Testis (tissue), 3 donors: ENCODE results near the gene TRANK1. TPM values are rescaled to one million over a fixed set of nuclear protein-coding genes. Genes with fewer than 3 reads are reported as not detected.
"Not testable (repeated sequence)": the region's sequence is repeated elsewhere in the genome, so short reads cannot be mapped to it uniquely, and the experiment has no call there.

ENCODE experiments used
- DNase-seq: peaks from one replicate; pipeline ENCODE4 v3.0.0-alpha.2; 2019
- H3K27ac ChIP-seq, 2 donors: fragments of 200-600 bp; sonication (generic); one replicate each; pipeline ENCODE4 v1.5.1; 2019
- H3K27me3 ChIP-seq: fragments of 200-600 bp; sonication (generic); one replicate; pipeline ENCODE4 v1.5.1; 2019
- H3K36me3 ChIP-seq: fragments of 200-600 bp; sonication (generic); one replicate; pipeline ENCODE4 v1.5.1; 2017; ENCODE audit warnings: low read depth; ENCODE audit errors: missing control alignments
- H3K4me1 ChIP-seq: fragments of 200-600 bp; sonication (generic); one replicate; pipeline ENCODE4 v1.5.1; 2019
- H3K4me3 ChIP-seq, 2 donors: fragments of 200-600 bp; sonication (generic); one replicate each; pipeline ENCODE4 v1.5.1; 2017 to 2019
- H3K9me3 ChIP-seq: fragments of 200-600 bp; sonication (generic); one replicate; pipeline ENCODE4 v1.5.1; 2017
- CTCF ChIP-seq, 3 experiments: fragments of 450-650 bp in 2 of 3; fragments of 200-600 bp in 1 of 3; sonication (generic) in 1 of 3; IDR thresholded peaks; one replicate each; pipeline ENCODE4 v1.5.1; 2016 to 2019; ENCODE audit warnings: antibody characterized with exemption in 3 of 3, mild to moderate bottlenecking in 2 of 3, moderate library complexity in 1 of 3
- POLR2A ChIP-seq: fragments of 450-650 bp; IDR thresholded peaks from one replicate; pipeline ENCODE4 v1.6.1; 2017; ENCODE audit warnings: antibody characterized with exemption, mild to moderate bottlenecking, moderate library complexity
- WGBS, 2 donors: methylation state at CpG; one replicate each; pipeline ENCODE4 v1.1.5; 2018; 5-methylcytosine and 5-hydroxymethylcytosine counted together
- intact Hi-C: fragments of 100-400 bp; cut with DNase I; formaldehyde crosslinking; loops from one replicate; pipeline ENCODE4 v1.15.1; 2023; ENCODE audit warnings: low total_unique reads
- polyA plus RNA-seq: library from polyadenylated mRNA; stranded (reverse); fragments of 350-450 nt; fragmentation: Illumina TruSeq; extraction: RNeasy Lipid Tissue Mini Kit (QIAGEN cat#74804); gene quantifications from one replicate; pipeline ENCODE4 v1.2.3, GENCODE V29; 2014; ENCODE audit warnings: low read depth, low replicate concordance; ENCODE audit not compliant: insufficient read depth
- total RNA-seq, 2 donors: library from RNA; depleted of rRNA; stranded (reverse); fragments of >200 nt; gene quantifications; one replicate each; pipeline ENCODE4 v1.2.3, GENCODE V29; 2016

Gene TRANK1
- total and polyA plus RNA-seq, 3 donors from 2014 or later, result 7.5 to 11.0 (median 7.6) TPM

DNA sequence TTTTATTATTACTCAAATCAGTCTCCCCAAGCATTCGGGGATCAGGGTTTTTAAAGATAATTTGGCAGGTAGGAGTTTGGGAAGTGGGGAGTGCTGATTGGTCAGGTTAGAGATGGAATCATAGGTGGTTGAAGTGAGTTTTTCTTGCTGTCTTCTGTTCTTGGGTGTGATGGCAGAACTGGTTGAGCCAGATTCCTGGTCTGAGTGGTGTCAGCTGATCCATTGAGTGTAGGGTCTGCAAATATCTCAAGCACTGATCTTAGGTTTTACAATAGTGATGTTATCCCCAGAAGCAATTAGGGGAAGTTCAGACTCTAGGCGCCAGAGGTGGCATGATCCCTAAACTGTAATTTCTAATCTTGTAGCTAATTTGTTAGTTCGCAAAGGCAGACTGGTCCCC, 20.6 kb upstream of the TRANK1 start:
- Histone ChIP-seq H3K4me1 (no peaks in the 10 kb centered on the region), H3K9me3 (no peaks in the 10 kb centered on the region), H3K27me3 (no peaks in the 10 kb centered on the region), H3K36me3 (no peaks in the 10 kb centered on the region), H3K4me3 (no peak overlapping the region), H3K27ac (no peak overlapping the region)
- DNase-seq, result no peak
- TF ChIP-seq POLR2A (no peak), CTCF (IDR thresholded peaks at IDR 0.05) (no peak)
- intact Hi-C loops, result no loop called here
- 80% methylated on average over 3 of the region's 3 CpGs for WGBS, 2 donors

GRCh38 chr3:36964817-36965216, 20.0 kb upstream of the TRANK1 start:
- H3K27ac ChIP-seq, result no peak overlapping the region
- DNase-seq, result no peak
- H3K4me1 ChIP-seq, result no peaks in the 10 kb centered on the region
- no peaks in the 10 kb centered on the region for H3K36me3 ChIP-seq
- TF ChIP-seq CTCF (IDR thresholded peaks at IDR 0.05) (no peak), POLR2A (no peak)
- H3K4me3 ChIP-seq, result no peak overlapping the region
- intact Hi-C loops, result no loop called here
- H3K27me3 ChIP-seq, result no peaks in the 10 kb centered on the region
- no peaks in the 10 kb centered on the region for H3K9me3 ChIP-seq

DNA sequence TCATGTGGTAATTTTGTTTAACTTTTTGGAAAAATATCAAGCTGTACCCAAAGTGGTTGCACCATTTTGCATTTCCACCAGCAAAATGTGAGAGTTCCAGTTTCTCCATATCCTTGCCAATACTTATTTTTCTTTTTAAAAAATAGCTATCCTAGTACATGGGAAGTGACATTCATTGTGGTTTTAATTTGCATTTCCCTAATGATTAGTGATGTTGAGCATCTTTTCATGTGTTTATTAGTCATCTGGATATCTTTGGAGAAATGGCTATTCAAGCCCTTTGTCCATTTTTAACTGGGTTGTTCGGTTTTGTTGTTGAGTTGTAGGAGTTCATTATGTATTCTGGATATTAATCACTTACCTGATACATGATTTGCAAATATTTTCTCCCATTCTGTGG, 19.5 kb upstream of the TRANK1 start:
- no peak for TF ChIP-seq POLR2A
- TF ChIP-seq CTCF (IDR thresholded peaks at IDR 0.05), result no peak
- Histone ChIP-seq H3K4me1 (no peaks in the 10 kb centered on the region), H3K36me3 (no peaks in the 10 kb centered on the region), H3K27ac (no peak overlapping the region), H3K4me3 (no peak overlapping the region), H3K9me3 (no peaks in the 10 kb centered on the region), H3K27me3 (no peaks in the 10 kb centered on the region)
- intact Hi-C loops, result no loop called here
- DNase-seq, result no peak
- 89 to 90% methylated on average over 1 of the region's 1 CpG for WGBS, 2 donors

GRCh38 chr3:36963008-36963407, 18.2 kb upstream of the TRANK1 start:
- H3K9me3 ChIP-seq, H3K27ac ChIP-seq, H3K4me3 ChIP-seq, DNase-seq, H3K36me3 ChIP-seq, H3K27me3 ChIP-seq, H3K4me1 ChIP-seq, intact Hi-C loops: not testable (repeated sequence)
- 91 to 95% methylated on average over 7 of the region's 7 CpGs for WGBS, 2 donors

DNA sequence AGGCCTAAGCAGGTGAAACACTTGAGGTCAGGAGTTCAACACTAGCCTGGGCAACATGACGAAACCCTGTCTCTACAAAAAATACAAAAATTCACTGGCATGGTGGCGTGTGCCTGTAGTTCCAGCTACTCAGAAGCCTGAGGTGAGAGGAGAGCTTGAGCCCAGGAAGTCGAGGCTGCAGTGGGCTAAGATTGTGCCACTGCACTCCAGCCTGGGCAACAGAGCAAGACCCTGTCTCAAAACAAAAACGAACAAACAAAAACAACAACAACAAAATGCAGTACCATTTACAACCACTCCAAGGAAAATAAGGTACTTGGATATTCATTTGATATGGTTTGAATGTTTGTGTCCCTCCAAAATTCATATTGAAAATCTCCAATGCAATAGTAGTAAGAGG, 15.6 kb upstream of the TRANK1 start:
- Histone ChIP-seq H3K27me3 (no peaks in the 10 kb centered on the region), H3K27ac (no peak overlapping the region), H3K36me3 (no peaks in the 10 kb centered on the region), H3K4me1 (no peaks in the 10 kb centered on the region), H3K9me3 (no peaks in the 10 kb centered on the region), H3K4me3 (no peak overlapping the region)
- intact Hi-C loops, result no loop called here
- 92 to 94% methylated on average over 4 of the region's 4 CpGs for WGBS, 2 donors
- TF ChIP-seq POLR2A (no peak), CTCF (IDR thresholded peaks at IDR 0.05) (no peak)
- DNase-seq, result no peak
